HCT116 (cell line): Measurements from ENCODE around the gene ACOXL. TPM values are rescaled to one million over a fixed set of nuclear protein-coding genes. Genes with fewer than 3 reads are reported as not detected.

Experiments
- ATAC-seq: fragments of 200-7000 bp; cut with Tn5 transposase; 2 replicates; pipeline ENCODE4 v1.9.1; 2020; ENCODE audit warnings: mild to moderate bottlenecking, moderate library complexity
- BruUV-seq: library from RNA; stranded (reverse); fragments of 400-500 nt; replicated peaks from 2 replicates; lab custom pipeline; 2021; lab: Mats Ljungman, UMichigan
- CTCF ChIA-PET: fragments of 300-600 bp; sonication (Branson Sonifier 250); formaldehyde crosslinking; loops from one replicate; lab custom pipeline; 2021; ENCODE audit warnings: antibody characterized with exemption; lab: Charles Lee
- POLR2A ChIA-PET: fragments of 300-600, 350-600 bp; sonication (Branson Sonifier 250); formaldehyde crosslinking; loops from one replicate; lab custom pipeline; 2021; ENCODE audit warnings: antibody characterized with exemption; lab: Charles Lee
- RAD21 ChIA-PET, 2 experiments: fragments of 300-600 bp; sonication (Branson Sonifier 250); formaldehyde crosslinking; loops; one replicate each; lab custom pipeline; 2023; ENCODE audit warnings: low total read pairs in 2 of 2; ENCODE audit not compliant: uncharacterized antibody in 2 of 2, unreplicated experiment in 2 of 2, low non-redundant PET in 1 of 2; lab: Charles Lee
- DNase-seq: peaks from one replicate; pipeline ENCODE4 v3.0.0-alpha.2; 2010; ENCODE audit warnings: low read depth, low spot score
- H2AFZ ChIP-seq: fragments of 200-600 bp; shearing (Covaris generic), sonication (generic); 2 replicates; pipeline ENCODE4 v1.6.1; 2017; ENCODE audit warnings: low read depth, mixed run types, mixed read lengths, antibody characterized with exemption, low read length; ENCODE audit not compliant: poor library complexity, severe bottlenecking
- H3K27ac ChIP-seq: 2 replicates; pipeline ENCODE4 v1.5.1; 2012; ENCODE audit warnings: low read depth, low read length
- H3K27me3 ChIP-seq: fragments of 200-600 bp; sonication (generic); 2 replicates; pipeline ENCODE4 v1.6.1; 2016; ENCODE audit warnings: mixed run types, low read length, mixed read lengths; ENCODE audit not compliant: insufficient read depth
- H3K36me3 ChIP-seq, 2 experiments: fragments of 200-500 bp in 1 of 2; fragments of 200-600 bp in 1 of 2; sonication (Bioruptor generic) in 1 of 2; sonication (generic) in 1 of 2; 2 replicates each; pipeline versions ENCODE4 v1.5.1 to v1.6.1; 2014 to 2016; ENCODE audit warnings: low read length in 2 of 2, inconsistent platforms in 1 of 2, mixed read lengths in 1 of 2, mixed run types in 1 of 2; ENCODE audit not compliant: insufficient read depth in 2 of 2, control insufficient read depth in 1 of 2
- H3K4me1 ChIP-seq, 2 experiments: fragments of 200-600 bp in 1 of 2; sonication (generic) in 1 of 2; 2 replicates each; pipeline versions ENCODE4 v1.5.1 to v1.6.1; 2012 to 2017; ENCODE audit warnings: low read length in 2 of 2, inconsistent platforms in 1 of 2, mild to moderate bottlenecking in 1 of 2, mixed read lengths in 1 of 2, mixed run types in 1 of 2, moderate library complexity in 1 of 2; ENCODE audit not compliant: insufficient read depth in 2 of 2, control insufficient read depth in 1 of 2
- H3K4me2 ChIP-seq: fragments of 200-600 bp; sonication (generic); 2 replicates; pipeline ENCODE4 v1.6.1; 2017; ENCODE audit warnings: mixed run types, low read length, mixed read lengths
- H3K4me3 ChIP-seq, 2 experiments: fragments of 200-600 bp in 1 of 2; sonication (generic) in 1 of 2; replicated peaks in 1 of 2; 2 replicates each; pipeline ENCODE4 v1.5.1; 2011 to 2016; ENCODE audit warnings: low read length in 2 of 2, control low read depth in 1 of 2, low read depth in 1 of 2, mild to moderate bottlenecking in 1 of 2, mixed read lengths in 1 of 2, mixed run types in 1 of 2
- H3K79me2 ChIP-seq: fragments of 200-600 bp; sonication (generic); 2 replicates; pipeline ENCODE4 v1.6.1; 2017; ENCODE audit warnings: mild to moderate bottlenecking, mixed run types, low read length, moderate library complexity, mixed read lengths; ENCODE audit not compliant: insufficient read depth
- H3K9ac ChIP-seq: fragments of 200-600 bp; sonication (generic); 2 replicates; pipeline ENCODE4 v1.6.1; 2016; ENCODE audit warnings: low read length, mixed read lengths
- H3K9me2 ChIP-seq: fragments of 200-600 bp; sonication (generic), shearing (Covaris generic); 2 replicates; pipeline ENCODE4 v1.6.1; 2017; ENCODE audit warnings: mixed run types, mild to moderate bottlenecking, moderate library complexity; ENCODE audit not compliant: insufficient read depth
- H3K9me3 ChIP-seq, 2 experiments: fragments of 200-500 bp in 1 of 2; fragments of 200-600 bp in 1 of 2; sonication (Bioruptor generic) in 1 of 2; sonication (generic) in 1 of 2; 2 replicates each; pipeline ENCODE4 v1.6.1; 2014 to 2017; ENCODE audit warnings: low read length in 2 of 2, mixed read lengths in 2 of 2, inconsistent platforms in 1 of 2, low read depth in 1 of 2, mild to moderate bottlenecking in 1 of 2, mixed run types in 1 of 2, moderate library complexity in 1 of 2; ENCODE audit not compliant: control insufficient read depth in 1 of 2, insufficient read depth in 1 of 2
- H4K20me1 ChIP-seq: fragments of 200-600 bp; sonication (generic), shearing (Covaris generic); 2 replicates; pipeline ENCODE4 v1.6.1; 2017; ENCODE audit warnings: mixed run types, mild to moderate bottlenecking, moderate library complexity; ENCODE audit not compliant: insufficient read depth
- ATF3 ChIP-seq: IDR thresholded peaks from 2 replicates; pipeline ENCODE4 v1.6.1; 2012
- CEBPB ChIP-seq: IDR thresholded peaks from 2 replicates; pipeline ENCODE4 v1.6.1; 2012; ENCODE audit warnings: low read depth
- ELF1 ChIP-seq: IDR thresholded peaks from 2 replicates; pipeline ENCODE4 v1.6.1; 2012; ENCODE audit warnings: low read depth, borderline replicate concordance
- FOSL1 ChIP-seq: IDR thresholded peaks from 2 replicates; pipeline ENCODE4 v1.6.1; 2012; ENCODE audit warnings: low read depth
- SIN3A ChIP-seq: IDR thresholded peaks from 2 replicates; pipeline ENCODE4 v1.6.1; 2012; ENCODE audit warnings: low read depth
- SP1 ChIP-seq: IDR thresholded peaks from 2 replicates; pipeline ENCODE4 v1.6.1; 2012; ENCODE audit warnings: low read depth
- ZFX ChIP-seq: fragments of 450-650 bp; IDR thresholded peaks from 2 replicates; pipeline ENCODE4 v1.6.1; 2017
- intact Hi-C: fragments of 100-400 bp; cut with micrococcal nuclease; formaldehyde crosslinking; loops from 2 replicates; pipeline ENCODE4 v1.10.0; 2022
- total RNA-seq: library from RNA; stranded (reverse); gene quantifications from one replicate; pipeline ENCODE4 v1.2.1, GENCODE V29; 2021; ENCODE audit not compliant: unreplicated experiment
- TF ChIP-seq, protein P1 (sequence below): IDR thresholded peaks from 2 replicates; pipeline ENCODE4 v1.6.1; 2011; ENCODE audit warnings: mild to moderate bottlenecking, low read length, moderate library complexity; ENCODE audit not compliant: insufficient replicate concordance; ENCODE audit errors: extremely low read depth

ACOXL gene
- total RNA-seq, 1 experiment from 2014 or later, result 5.5 TPM

DNA sequence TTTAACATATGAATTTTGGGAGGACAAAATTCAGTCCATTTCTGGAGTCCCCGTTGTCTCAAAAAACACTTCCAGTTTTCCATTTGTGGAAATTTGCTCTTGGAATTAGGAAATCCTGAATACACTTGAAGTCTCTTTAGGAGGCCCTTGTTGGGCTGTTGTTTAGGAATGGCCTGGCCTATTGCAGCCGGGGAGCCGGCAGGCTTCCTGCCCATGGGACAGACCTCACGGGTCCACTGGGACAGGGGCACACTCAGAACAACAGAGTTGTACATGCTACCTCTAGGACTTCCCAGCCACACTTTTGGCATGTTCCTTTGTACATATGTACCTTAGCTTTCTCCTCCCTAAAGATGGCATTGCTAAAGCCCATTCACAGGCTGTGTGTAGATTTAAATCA, 57.3 kb downstream of the ACOXL start (continued):
- TF ChIP-seq, protein P1, sequence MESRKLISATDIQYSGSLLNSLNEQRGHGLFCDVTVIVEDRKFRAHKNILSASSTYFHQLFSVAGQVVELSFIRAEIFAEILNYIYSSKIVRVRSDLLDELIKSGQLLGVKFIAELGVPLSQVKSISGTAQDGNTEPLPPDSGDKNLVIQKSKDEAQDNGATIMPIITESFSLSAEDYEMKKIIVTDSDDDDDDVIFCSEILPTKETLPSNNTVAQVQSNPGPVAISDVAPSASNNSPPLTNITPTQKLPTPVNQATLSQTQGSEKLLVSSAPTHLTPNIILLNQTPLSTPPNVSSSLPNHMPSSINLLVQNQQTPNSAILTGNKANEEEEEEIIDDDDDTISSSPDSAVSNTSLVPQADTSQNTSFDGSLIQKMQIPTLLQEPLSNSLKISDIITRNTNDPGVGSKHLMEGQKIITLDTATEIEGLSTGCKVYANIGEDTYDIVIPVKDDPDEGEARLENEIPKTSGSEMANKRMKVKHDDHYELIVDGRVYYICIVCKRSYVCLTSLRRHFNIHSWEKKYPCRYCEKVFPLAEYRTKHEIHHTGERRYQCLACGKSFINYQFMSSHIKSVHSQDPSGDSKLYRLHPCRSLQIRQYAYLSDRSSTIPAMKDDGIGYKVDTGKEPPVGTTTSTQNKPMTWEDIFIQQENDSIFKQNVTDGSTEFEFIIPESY, result no peak

GRCh38 chr2:110790907-110791306, 58.5 kb downstream of the ACOXL start:
- BruUV-seq, result no TSS peak
- ChIA-PET CTCF (no interaction called here), POLR2A (no interaction called here), RAD21 (no interaction called here)
- no peak overlapping the region for H3K9ac ChIP-seq
- no peak overlapping the region for H3K27ac ChIP-seq
- no peaks in the 10 kb centered on the region for H3K9me2 ChIP-seq
- H3K79me2 ChIP-seq, result no peaks in the 10 kb centered on the region
- intact Hi-C loops, result no loop called here
- no peak for DNase-seq
- H4K20me1 ChIP-seq, result no peaks in the 10 kb centered on the region
- no peaks in the 10 kb centered on the region for H3K9me3 ChIP-seq
- no peaks in the 10 kb centered on the region for H3K27me3 ChIP-seq
- H3K4me2 ChIP-seq, result no peak overlapping the region
- no peak for TF ChIP-seq FOSL1
- no peak for TF ChIP-seq SIN3A
- TF ChIP-seq ATF3, result no peak
- TF ChIP-seq SP1, result no peak
- TF ChIP-seq CEBPB, result no peak
- H3K36me3 ChIP-seq, result no peaks in the 10 kb centered on the region
- no peak overlapping the region for H2AFZ ChIP-seq
- H3K4me3 ChIP-seq, result no peak overlapping the region
- ATAC-seq, result no peak
- peaks cover 7 to 14% of the 10 kb centered on the region in 2 experiments; a peak in 3 of 4 replicates for H3K4me1 ChIP-seq

GRCh38 chr2:110791435-110791834, 59.1 kb downstream of the ACOXL start:
- ChIA-PET POLR2A (no interaction called here), CTCF (no interaction called here), RAD21 (no interaction called here)
- no TSS peak for BruUV-seq
- TF ChIP-seq ZFX (no peak), CEBPB (no peak), ELF1 (no peak)
- H2AFZ ChIP-seq, result no peak overlapping the region
- DNase-seq (no peak), ATAC-seq (no peak)
- no peak overlapping the region for H3K9ac ChIP-seq
- no peak overlapping the region for H3K4me2 ChIP-seq
- no peak overlapping the region for H3K27ac ChIP-seq
- H3K9me3 ChIP-seq, result no peaks in the 10 kb centered on the region
- intact Hi-C loops, result no loop called here
- no peaks in the 10 kb centered on the region for H3K79me2 ChIP-seq
- no peaks in the 10 kb centered on the region for H4K20me1 ChIP-seq
- no peaks in the 10 kb centered on the region for H3K27me3 ChIP-seq
- no peak overlapping the region for H3K4me3 ChIP-seq
- no peaks in the 10 kb centered on the region for H3K9me2 ChIP-seq
- H3K4me1 ChIP-seq, result peaks cover 7 to 13% of the 10 kb centered on the region in 2 experiments; a peak in 3 of 4 replicates
- no peaks in the 10 kb centered on the region for H3K36me3 ChIP-seq
